Measurements from ENCODE around the gene LTB4R2.

DNA sequence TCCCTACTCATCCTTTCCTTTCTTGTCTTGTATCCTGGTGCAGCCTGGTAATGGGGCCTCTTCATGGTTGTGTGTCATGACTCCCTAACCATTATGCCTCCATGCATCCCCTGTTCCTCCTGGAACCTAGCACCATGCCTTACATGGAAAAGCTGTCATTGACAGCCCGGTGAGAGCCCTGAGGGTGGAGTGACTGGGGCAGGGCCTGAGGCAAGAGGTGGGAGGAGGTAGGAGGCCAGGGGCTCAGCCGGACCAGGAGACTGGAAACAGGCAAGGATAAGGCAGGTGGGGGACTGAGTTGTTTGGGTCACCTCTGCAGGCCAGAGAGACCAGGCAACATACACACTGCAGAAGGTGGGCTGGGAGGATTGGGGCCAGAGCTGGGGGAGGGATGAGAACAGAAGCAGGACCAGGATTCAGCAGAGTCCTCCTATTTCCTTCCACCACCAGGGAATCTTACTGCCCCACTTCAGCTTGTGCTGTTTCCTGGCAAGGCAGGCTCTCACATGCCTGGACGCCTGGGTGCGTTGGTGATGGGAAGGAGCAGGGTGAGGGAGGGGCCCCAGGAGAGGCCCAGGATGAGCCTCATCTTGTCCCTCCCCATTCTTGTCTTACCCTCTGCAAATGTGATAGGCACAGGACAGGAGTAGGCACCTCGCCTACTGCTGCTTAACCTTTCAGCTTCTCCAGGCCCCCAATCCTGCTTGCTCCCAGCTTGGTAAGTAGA, at the start of gene LTB4R2:
- no peak for TF ChIP-seq EZH2phosphoT487 (IDR thresholded peaks at IDR 0.05)
- TF ChIP-seq, protein P1, sequence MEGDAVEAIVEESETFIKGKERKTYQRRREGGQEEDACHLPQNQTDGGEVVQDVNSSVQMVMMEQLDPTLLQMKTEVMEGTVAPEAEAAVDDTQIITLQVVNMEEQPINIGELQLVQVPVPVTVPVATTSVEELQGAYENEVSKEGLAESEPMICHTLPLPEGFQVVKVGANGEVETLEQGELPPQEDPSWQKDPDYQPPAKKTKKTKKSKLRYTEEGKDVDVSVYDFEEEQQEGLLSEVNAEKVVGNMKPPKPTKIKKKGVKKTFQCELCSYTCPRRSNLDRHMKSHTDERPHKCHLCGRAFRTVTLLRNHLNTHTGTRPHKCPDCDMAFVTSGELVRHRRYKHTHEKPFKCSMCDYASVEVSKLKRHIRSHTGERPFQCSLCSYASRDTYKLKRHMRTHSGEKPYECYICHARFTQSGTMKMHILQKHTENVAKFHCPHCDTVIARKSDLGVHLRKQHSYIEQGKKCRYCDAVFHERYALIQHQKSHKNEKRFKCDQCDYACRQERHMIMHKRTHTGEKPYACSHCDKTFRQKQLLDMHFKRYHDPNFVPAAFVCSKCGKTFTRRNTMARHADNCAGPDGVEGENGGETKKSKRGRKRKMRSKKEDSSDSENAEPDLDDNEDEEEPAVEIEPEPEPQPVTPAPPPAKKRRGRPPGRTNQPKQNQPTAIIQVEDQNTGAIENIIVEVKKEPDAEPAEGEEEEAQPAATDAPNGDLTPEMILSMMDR (IDR thresholded peaks at IDR 0.05): no peak
- TF ChIP-seq EZH2 (IDR thresholded peaks at IDR 0.05): no peak
